Fibroblast of gingiva (primary cell): ENCODE results near the gene ATP8B4.
"Not testable (repeated sequence)": the region's sequence is repeated elsewhere in the genome, so short reads cannot be mapped to it uniquely, and the experiment has no call there.

Experiments
- DNase-seq: peaks from one replicate; pipeline ENCODE4 v3.0.0-alpha.2; 2011; ENCODE audit warnings: low read depth

The ATP8B4 gene, protein sequence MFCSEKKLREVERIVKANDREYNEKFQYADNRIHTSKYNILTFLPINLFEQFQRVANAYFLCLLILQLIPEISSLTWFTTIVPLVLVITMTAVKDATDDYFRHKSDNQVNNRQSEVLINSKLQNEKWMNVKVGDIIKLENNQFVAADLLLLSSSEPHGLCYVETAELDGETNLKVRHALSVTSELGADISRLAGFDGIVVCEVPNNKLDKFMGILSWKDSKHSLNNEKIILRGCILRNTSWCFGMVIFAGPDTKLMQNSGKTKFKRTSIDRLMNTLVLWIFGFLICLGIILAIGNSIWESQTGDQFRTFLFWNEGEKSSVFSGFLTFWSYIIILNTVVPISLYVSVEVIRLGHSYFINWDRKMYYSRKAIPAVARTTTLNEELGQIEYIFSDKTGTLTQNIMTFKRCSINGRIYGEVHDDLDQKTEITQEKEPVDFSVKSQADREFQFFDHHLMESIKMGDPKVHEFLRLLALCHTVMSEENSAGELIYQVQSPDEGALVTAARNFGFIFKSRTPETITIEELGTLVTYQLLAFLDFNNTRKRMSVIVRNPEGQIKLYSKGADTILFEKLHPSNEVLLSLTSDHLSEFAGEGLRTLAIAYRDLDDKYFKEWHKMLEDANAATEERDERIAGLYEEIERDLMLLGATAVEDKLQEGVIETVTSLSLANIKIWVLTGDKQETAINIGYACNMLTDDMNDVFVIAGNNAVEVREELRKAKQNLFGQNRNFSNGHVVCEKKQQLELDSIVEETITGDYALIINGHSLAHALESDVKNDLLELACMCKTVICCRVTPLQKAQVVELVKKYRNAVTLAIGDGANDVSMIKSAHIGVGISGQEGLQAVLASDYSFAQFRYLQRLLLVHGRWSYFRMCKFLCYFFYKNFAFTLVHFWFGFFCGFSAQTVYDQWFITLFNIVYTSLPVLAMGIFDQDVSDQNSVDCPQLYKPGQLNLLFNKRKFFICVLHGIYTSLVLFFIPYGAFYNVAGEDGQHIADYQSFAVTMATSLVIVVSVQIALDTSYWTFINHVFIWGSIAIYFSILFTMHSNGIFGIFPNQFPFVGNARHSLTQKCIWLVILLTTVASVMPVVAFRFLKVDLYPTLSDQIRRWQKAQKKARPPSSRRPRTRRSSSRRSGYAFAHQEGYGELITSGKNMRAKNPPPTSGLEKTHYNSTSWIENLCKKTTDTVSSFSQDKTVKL

DNA sequence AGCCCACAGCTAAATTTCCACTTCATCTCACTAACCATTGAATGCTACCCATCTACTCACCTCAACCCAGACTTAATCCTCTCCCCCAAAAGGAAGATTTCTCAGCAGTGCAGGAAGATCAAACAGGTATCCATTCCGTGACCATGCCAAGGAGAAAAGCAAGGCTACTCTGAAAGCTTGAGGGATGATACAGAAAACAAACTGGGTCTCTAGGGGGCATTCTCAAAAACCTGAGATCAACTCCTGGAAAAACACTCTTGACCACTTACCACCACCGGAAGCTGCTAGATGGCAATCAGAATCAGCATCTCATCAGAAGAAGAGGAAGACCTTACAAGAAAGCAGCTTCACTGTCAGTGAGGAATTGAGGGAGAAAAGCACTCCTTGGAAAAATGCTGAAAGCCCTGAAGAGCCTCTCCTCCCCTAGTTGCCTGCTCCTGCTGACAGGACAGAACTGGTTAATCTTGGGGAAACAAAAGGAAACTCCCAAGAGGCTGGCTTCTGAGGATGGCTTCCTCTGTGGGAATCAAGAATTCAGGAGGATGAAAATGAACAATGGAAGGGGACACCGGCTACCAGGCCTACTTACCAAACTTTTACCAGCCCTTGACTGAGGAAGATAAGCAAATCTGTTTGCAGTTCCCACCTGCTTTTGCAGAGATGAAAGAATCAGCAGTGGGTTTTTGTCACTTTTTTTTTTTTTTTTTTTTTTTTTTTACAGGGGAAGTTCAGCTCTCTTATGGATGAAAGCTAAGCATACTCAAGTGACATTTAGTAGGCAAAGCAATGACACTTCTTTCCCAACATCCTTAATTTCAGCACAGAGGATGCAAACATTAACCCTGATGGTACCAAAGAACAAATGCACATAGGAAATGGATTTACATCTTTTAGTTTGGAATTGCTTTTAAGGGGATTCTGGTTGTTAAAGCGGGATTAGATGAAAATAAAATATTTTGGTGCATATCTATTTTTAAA, at the start of gene ATP8B4:
Gene ATP8B4 (minus strand): TSS at position 171 of the 978 bp plus-strand sequence. CDS start 12,267 bp downstream, outside the sequence.
- DNase-seq = no peak

- DNase-seq = no peak
Measured at GRCh38 chr15:50168379-50168778, 49.3 kb upstream of the ATP8B4 start.

GRCh38 chr15:50167110-50167509, 48.1 kb upstream of the ATP8B4 start:
- DNase-seq = no peak

GRCh38 chr15:50166216-50166615, 47.2 kb upstream of the ATP8B4 start:
- peak; percentile 39 for DNase-seq

- DNase-seq = peak; percentile 45
Measured at GRCh38 chr15:50164458-50164857, 45.4 kb upstream of the ATP8B4 start.

GRCh38 chr15:50163719-50164410, 44.8 kb upstream of the ATP8B4 start:
- no peak for DNase-seq

GRCh38 chr15:50162969-50163718, 44.1 kb upstream of the ATP8B4 start:
- no peak for DNase-seq

GRCh38 chr15:50158236-50158635, 39.2 kb upstream of the ATP8B4 start:
- not testable (repeated sequence) for DNase-seq

DNA sequence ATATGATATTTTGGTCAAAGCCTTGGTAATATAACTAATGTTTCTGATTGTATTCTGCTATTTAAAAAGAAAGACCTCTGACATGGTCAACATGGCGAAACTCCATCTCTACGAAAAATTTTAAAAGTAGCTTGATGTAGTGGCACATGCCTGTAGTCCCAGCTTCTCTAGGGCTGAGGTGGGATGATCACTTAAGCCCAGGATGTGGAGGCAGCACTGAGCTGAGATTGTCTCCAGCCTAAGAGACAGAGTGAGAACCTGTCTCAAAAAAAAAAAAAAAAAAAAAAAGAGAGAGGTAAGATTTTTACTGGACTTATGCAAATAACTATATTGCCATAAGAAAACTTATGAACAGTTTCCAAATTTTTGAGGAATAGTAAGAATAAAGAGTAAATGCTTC, 32.4 kb upstream of the ATP8B4 start:
- no peak for DNase-seq

DNA sequence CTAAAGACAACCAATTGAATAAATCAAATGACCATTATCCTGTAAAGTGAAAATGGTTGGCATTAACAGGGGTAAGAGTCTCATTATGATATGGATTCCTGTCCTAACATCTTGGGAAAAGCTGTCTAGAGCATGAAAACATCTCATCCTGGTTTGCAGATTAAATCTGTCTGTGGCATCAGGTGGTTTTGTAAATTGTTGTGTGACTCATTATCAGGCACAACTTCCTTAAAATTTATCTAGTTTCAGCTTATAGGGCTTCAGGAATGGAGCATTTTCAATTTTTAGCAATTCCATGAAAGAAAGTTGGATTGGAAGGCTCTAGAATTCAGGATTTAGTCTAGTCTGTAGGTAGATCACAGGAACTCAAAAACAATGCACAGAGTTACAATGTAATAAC, 31.8 kb upstream of the ATP8B4 start:
- no peak for DNase-seq

- no peak for DNase-seq
Measured at GRCh38 chr15:50150349-50150748, 31.3 kb upstream of the ATP8B4 start.

- no peak for DNase-seq
Measured at GRCh38 chr15:50149090-50149489, 30.1 kb upstream of the ATP8B4 start.

DNA sequence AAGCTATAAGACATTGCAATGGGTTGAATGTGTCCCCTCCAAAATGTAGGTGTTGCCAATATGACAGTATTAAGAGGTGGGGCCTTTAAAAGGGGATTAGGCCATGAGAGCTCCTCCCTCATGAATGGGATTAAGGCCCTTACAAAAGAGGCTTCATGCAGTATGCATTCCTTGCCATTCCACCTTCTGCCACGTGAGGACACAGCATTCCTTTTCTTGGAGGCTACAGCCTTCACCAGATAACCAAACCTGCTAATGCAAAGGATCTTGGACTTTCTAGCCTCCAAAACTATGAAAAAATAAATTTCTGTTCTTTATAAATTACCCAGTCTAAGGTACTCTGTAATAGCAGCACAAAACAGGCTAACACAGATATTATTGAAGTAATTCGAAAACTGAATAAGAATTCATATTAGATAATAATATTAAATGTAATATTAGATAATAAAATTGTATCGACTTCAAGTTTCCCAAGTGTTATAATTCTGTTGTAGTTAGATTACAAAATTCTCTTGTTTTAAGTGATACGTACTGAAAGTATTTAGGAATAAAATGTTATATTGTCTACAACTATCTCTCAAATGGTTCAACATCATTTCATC, 29.4 kb upstream of the ATP8B4 start:
- DNase-seq = peak; percentile 41

GRCh38 chr15:50146632-50147031, 27.6 kb upstream of the ATP8B4 start:
- no peak for DNase-seq

GRCh38 chr15:50145451-50145872, 26.4 kb upstream of the ATP8B4 start:
- DNase-seq = peak; percentile 65

DNA sequence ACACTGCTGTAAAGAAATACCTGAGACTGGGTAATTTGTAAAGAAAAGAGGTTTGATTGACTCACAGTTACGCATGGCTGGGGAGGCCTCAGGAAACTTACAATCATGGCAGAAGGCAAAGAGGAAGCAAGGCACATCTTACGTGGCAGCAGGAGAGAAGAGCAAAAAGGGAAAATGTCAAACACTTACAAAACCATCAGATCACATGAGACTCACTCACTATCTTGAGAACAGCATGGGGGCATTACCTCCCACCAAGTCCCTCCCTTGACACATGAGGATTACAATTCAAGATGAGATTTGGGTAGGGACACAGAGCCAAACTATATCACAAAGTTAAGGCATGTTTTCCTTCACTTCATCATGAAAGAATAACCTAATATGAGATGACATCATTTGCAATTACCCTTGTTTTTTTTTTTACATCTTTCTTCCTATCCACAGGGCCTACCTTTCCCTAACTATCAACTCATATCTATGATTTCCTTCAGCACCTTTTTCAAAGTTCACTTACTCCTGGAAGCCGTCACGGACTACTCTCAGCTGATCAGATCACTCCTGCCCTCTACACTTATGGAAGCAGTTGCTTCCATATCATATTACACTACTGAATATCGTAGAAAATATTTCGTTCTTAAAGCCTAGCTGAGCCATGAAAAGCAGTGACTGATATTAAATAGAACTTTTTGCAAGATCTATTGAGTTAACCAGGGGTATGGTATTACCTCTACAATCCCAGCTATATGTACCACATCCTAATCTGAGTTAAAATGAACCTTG, 25.5 kb upstream of the ATP8B4 start:
- DNase-seq = no peak

DNA sequence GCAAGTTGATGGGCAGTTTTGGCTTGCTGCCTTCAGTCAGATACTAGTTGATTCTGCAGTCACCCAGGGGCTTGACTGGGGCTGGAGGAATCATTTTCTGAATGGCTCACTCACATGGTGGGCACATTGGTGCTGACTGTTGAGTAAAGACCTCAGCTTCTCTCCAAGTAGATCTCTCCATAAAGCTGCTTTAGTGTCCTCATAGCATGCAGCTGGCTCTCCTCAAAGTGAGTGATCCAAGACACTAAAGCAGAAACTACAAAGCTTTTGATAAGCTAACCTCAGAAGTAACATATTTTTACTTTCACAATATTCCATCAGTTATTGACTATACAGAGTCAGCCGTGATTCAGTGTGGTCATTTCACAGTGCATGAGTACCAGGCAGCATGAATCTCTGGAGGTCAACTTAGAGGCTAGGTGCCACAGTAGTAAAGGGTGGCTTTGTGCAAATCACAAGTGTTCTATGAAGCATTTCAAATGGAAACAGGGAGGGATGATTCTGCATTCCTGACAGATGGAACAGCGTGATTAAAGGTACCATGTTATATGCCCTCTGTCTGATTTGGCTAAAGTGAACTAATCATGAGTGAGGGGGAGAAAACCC, 24.3 kb upstream of the ATP8B4 start:
- no peak for DNase-seq

DNA sequence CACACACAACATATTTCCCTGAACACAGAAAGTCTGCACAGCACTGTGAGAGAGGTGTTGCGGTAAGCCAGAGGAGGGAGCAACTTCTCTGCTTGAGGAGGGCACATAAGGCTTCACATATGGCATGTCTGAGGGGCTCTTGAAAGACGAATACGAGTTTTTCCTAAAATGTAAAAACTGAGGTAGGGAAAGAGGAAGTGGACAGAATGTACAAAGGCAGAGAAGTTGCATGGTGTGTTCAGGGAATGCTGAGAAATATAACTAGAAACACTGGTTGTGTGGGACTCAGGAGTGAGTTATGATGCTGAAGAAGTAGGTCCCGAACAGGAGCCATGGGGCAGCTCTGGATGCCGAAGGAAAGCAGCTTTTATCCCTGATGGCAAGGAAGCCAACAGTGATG, 22.8 kb upstream of the ATP8B4 start:
- DNase-seq = no peak
